ENCODE results near the gene FBXW8.

Gene FBXW8

GRCh38 chr12:116910645-116911451 is at the start of gene FBXW8:
Gene FBXW8 (plus strand): TSS chr12:116910950. CDS start chr12:116911038, 88 bp downstream.
- DNase-seq (ENCODE audit: low read depth in 3 of 3), result peak; percentile 24 to 39 (median 25)

- DNase-seq (ENCODE audit: low read depth in 3 of 3), result no peak
Measured at GRCh38 chr12:116861320-116861719, 49.4 kb upstream of the FBXW8 start.

- DNase-seq (ENCODE audit: low read depth in 3 of 3), result no peak
Measured at GRCh38 chr12:116862167-116862566, 48.6 kb upstream of the FBXW8 start.

GRCh38 chr12:116863275-116863767 is 47.4 kb upstream of the FBXW8 start:
- DNase-seq (ENCODE audit: low read depth in 3 of 3), result no peak

- no peak for DNase-seq (ENCODE audit: low read depth in 3 of 3)
Measured at GRCh38 chr12:116864371-116865160, 46.2 kb upstream of the FBXW8 start.

GRCh38 chr12:116867523-116867922 is 43.2 kb upstream of the FBXW8 start:
- no peak for DNase-seq (ENCODE audit: low read depth in 3 of 3)

- DNase-seq (ENCODE audit: low read depth in 3 of 3), result no peak
Measured at GRCh38 chr12:116870306-116870705, 40.4 kb upstream of the FBXW8 start.

- DNase-seq (ENCODE audit: low read depth in 3 of 3), result no peak
Measured at GRCh38 chr12:116874324-116874995, 36.3 kb upstream of the FBXW8 start.

- DNase-seq (ENCODE audit: low read depth in 3 of 3), result no peak
Measured at GRCh38 chr12:116876151-116876869, 34.4 kb upstream of the FBXW8 start.

GRCh38 chr12:116878567-116879508 is 31.9 kb upstream of the FBXW8 start:
- DNase-seq (ENCODE audit: low read depth in 3 of 3), result no peak

GRCh38 chr12:116879509-116880212 is 31.1 kb upstream of the FBXW8 start:
- no peak for DNase-seq (ENCODE audit: low read depth in 3 of 3)

- no peak for DNase-seq (ENCODE audit: low read depth in 3 of 3)
Measured at GRCh38 chr12:116880213-116880816, 30.4 kb upstream of the FBXW8 start.

- DNase-seq (ENCODE audit: low read depth in 3 of 3), result no peak
Measured at GRCh38 chr12:116880817-116881324, 29.9 kb upstream of the FBXW8 start.

- DNase-seq (ENCODE audit: low read depth in 3 of 3), result no peak
Measured at GRCh38 chr12:116881325-116881876, 29.3 kb upstream of the FBXW8 start, which contains the start of gene HRK. Gene HRK (minus strand): TSS chr12:116881441. CDS start chr12:116881307, 134 bp downstream.

GRCh38 chr12:116881877-116882507 is 28.8 kb upstream of the FBXW8 start:
- DNase-seq (ENCODE audit: low read depth in 3 of 3), result no peak

GRCh38 chr12:116882742-116883141 is 28.0 kb upstream of the FBXW8 start:
- DNase-seq (ENCODE audit: low read depth in 3 of 3), result no peak

- DNase-seq (ENCODE audit: low read depth in 3 of 3), result no peak
Measured at GRCh38 chr12:116884871-116885270, 25.9 kb upstream of the FBXW8 start.

- DNase-seq (ENCODE audit: low read depth in 3 of 3), result no peak
Measured at GRCh38 chr12:116885491-116885890, 25.3 kb upstream of the FBXW8 start.
